Inferior parietal cortex (tissue), 1 donor: ENCODE data around the gene PPDPF.

Experiments
- DNase-seq: peaks from one replicate; pipeline ENCODE4 v3.0.0-alpha.2; 2016; ENCODE audit errors: extremely low spot score

PPDPF gene

DNA sequence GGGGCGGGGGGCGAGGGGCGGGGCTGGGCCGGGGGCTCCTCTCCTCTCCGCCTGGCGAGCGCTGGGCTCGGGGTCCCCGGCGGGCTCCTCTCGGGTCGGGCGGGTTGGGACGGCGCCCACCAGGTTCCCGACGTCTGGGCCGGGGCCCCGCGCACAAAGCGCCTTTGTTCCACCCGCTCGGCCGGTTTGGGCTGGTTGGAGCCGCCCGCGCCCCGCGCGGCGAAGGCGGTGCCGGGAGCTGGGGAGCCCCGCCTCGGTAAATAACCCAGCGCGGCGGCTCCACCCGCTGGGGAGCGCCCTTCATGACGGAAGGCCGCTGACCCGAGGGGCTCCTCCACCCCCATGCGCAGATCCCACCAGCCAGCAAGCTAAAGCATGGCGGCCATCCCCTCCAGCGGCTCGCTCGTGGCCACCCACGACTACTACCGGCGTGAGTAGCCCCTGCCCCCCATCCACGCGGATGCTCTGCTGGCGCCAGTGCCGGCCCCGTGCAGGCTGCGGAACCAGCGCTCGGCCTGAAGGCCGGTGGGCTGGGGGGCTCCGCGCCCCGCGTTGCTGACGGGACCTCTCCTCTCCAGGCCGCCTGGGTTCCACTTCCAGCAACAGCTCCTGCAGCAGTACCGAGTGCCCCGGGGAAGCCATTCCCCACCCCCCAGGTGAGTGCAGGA lies 503 bp downstream of the PPDPF start:
- DNase-seq = peak; percentile 71

- no peak for DNase-seq
Observed at GRCh38 chr20:63521602-63522001, 1.0 kb downstream of the PPDPF start.

GRCh38 chr20:63522091-63522868 lies 1.7 kb downstream of the PPDPF start:
- DNase-seq = no peak

DNA sequence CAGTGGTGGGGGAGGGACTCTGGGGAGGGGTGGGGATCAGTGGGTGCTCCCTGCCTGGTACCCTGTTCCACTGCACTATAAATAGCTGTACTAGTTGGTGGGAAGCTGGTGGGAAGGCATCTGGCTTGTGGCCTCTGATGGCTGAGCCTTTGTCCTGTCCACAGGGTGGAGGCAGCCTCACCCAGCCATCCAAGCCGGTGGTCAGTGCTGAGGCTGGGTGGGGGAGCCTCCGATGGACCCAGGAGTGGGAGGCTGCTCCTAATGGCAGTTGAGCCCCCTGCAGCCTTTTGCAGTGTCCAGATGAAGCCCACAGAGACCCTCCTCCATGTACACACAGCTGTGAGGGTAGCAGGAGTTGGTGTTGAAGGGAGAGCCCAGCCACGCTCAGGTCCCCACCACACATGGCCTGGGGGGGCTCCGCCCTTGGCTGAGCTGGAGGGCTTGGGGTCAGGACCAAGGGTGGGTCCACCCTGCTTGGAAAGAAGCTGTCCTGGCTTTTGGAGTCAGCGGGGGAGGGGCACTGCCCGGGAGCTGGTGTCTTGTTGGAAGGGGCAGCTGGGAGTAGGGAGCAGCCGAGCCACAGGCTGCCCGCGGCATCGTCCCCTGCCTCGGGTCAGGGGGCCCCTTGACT lies 2.5 kb downstream of the PPDPF start:
- no peak for DNase-seq

DNA sequence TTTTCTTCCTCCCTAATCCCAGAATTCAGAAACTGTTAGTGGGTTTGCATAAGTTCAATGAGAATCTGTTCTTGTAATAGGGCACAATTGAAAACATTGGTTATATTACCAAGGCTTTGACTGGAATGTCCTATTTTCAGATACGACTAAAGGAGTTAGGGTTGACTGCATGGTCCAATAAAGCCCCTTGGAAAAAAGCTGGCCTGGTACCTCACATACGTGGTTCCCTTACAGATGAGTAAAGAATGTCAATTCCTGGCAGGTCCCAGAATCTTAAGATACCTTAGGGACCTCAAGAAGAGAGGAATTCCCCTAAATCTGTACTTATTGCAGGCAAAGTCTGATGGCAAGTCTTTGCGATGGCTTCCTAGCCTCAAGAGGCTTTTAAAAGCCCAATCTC lies 4.6 kb downstream of the PPDPF start:
- no peak for DNase-seq

DNA sequence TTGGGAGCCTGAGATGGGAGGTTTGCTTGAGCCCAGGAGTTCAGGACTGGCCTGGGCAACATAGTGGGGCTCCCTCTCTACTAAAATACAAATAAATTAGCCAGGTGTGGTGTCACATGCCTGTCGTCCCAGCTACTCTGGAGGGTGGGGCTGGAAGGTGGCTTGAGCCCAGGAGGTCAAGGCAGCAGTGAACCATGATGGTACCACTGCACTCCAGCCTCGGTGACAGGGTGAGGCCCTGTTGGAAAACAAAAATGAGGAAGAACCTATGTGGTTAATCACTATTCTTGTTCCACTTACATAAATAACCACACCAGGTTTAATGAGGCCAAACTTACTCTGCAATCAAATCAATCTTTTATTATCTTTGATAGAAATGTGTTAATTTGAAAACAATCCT lies 5.4 kb downstream of the PPDPF start:
- no peak for DNase-seq

DNA sequence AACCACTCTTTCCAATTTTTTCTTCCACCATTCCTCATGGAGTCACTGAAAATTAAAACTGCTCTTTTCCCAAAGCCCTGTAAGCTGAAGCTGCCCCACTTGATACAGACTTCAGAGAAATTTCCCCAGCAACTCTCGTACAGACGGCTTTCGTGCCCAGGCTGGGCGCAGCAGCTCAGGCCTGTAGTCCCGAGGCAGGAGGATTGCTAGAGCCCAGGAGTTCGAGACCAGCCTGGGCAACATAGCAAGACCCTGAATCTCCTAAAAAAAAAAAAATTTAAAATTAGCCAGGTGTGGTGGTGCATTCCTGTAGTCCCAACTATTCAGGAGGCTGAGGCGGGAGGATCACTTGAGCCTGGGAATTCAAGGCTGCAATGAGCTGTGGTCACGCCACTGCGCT lies 6.6 kb downstream of the PPDPF start:
- DNase-seq = no peak

- no peak for DNase-seq
Observed at GRCh38 chr20:63529180-63529860, 8.8 kb downstream of the PPDPF start.

DNA sequence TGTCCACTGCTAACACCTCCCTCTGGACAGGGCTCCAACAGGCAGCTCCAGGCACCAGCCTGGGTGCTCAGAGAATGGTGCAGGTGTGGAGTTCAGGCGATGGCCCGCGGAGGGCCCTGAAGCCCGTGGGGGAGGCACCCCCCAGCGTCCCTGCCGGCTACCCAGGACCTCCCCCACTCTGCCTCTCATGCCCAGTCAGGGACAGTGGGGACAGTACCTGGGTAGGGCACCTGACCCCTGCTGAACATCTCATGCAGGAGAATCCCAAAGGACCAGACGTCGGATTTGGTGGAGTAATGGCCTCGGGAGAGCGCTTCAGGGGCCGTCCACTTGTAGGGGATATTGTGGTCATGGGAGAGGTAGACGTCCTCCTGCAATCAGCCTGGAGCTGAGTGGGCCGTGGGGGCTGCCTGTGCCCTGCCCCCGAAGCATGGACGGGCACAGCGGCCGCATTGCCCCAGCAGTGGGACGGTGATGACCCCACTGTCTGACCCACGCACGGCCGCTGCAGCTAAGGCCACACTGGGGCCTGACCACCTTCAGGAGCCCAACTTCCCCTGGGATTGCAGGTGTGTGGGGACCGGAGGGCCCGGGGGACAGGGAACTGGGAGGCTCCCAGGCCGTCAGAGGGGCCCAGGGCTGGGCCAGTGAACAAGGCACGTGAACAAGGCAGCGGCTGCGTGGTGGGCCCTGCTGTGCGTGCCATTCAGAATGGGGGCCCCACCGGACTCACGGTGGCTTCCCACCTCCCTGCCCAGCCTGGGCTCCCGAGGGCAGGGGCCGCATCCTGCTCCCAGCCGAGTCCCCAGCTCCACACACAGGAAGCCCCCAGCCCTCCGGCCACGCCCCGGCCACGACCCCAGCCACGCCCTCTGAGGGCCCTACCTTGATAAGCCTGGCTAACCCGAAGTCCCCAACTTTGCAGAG lies 9.6 kb downstream of the PPDPF start:
- no peak for DNase-seq

GRCh38 chr20:63530788-63531160 lies 10.2 kb downstream of the PPDPF start:
- no peak for DNase-seq

DNA sequence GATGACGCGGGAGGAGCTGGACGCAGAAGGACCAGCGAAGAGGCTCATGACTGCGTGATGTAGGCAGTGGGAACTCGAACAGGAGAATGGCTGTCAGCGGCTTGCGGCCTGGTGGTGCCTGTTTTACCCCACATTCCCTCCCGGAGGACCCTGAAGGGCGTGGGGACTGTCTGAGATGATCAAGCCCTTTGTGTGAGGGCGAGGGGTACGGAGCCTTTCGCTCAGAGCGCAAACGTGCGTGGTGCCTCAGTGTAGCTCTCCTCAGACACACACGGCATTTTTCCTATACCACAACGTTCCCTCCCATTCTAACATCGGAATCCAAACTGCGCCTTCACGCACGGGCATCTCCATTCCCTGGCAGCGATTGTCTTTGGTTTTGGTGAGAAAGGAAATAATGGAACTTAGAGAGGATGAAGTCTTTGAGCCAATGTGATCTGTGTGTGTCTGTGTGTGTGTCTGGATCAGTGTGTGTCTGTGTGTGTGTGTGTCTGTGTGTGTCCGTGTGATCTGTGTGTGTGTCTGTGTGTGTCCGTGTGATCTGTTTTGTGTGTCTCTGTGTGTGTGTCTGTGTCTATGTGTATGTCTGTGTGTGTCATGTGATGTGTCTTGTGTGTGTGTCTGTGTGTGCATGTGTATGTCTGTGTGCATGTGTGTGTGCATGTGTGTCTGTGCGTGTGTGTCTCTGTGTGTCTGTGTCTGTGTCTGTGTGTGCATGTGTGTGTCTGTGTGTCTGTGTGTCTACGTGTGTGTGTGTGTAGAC lies 11.3 kb downstream of the PPDPF start:
- no peak for DNase-seq

GRCh38 chr20:63532449-63532971 lies 11.9 kb downstream of the PPDPF start:
- DNase-seq = no peak

- DNase-seq = no peak
Observed at GRCh38 chr20:63533388-63533787, 12.8 kb downstream of the PPDPF start.

DNA sequence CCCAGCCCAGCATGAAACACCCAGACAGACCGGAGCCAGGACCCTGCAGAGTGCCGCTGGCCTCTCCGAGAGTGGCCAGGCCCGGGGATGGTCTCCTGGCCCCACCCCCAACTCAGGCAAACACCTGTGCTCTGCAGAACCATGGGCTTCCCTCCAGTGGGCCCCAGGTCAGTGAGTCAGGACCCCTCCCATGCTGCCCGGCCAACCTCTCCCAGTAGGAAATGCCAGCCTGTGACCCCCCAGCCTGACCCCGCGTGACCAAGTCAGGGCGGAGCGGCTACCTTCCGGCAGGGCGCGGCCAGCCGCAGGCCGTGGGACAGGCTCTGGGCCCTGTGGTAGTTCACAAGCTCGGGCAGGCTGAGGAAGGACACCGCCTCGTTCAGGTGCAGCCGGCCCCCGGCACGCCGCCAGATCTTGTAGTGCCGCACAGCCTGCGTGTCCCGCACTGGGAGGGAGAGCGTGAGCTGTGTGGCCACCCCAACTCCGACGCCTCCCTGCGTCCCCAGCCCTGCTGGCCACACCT lies 13.4 kb downstream of the PPDPF start:
- DNase-seq = no peak

- DNase-seq = no peak
Observed at GRCh38 chr20:63534427-63534830, 13.9 kb downstream of the PPDPF start.

DNA sequence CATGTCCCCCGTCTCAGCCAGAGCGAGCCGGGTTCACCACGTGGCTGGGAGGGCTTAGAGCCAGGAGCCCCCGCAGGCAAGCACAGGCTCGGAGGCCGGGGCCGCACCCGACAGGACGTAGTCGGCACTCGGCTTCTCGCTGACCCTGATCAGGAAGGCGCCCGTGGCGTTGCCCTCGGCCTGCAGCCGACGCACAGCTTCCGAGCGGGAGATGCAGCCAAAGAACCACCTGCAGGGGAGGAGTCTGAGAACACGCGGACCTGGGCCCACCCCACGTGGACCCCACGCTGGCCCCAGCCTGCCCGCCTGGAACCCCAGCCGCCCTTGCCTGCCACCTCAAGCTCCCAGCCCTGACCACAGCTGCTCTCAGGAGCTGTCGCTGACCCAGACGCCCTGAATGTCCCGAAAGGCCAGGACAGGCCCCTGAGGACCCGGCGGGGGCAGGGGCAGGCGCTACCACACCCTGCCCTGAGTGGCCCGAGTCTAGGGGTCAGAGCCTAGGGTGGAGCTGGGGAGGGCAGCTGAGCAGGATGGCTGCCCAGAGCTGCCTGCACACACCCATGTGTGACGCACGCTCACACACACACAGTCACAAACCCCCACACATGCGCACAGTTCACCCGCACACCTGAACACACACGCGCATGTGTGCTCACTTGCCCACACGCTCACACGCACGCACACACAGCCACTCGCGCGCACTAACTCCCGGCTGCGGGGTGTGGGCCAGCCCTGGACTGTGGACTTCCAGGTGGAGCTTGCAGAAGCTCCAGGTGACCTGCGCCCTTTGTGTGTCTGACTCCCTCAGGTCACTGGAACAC lies 14.5 kb downstream of the PPDPF start:
- DNase-seq = no peak

DNA sequence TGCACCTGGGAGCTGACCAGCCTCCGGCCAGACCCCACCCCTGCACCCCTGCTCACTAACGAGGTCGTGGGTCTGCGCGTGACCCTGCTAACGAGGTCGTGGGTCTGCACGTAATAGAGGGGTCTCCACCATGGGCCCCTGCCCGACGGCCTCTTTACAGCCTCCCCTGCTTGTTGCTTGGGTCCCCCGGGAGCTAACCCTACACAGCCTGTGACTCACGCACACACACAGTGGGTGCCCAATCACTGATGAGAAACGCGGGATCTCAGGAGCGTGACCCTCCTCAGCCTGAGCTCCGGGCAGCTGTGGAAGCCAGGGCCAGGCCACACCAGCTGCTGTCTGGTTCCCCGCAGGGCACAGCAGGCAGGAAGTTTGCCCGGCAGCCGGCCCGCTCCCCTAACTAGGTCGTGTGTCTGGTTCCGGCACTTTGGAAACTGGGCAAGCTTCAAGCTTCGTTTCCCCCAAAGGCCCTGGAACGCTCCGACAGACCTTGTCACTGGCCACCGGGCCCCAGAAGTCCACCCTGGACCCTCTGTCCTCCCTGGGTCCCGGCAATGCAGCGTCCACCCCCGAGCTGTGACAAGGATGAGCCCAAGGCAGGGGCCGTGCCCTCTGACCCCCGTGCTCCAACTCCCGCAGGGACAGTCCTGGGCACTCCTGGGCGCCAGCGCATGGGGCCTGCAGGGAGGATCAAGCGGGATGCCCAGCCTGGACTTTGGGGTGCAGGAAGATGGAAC lies 15.8 kb downstream of the PPDPF start:
- no peak for DNase-seq

DNA sequence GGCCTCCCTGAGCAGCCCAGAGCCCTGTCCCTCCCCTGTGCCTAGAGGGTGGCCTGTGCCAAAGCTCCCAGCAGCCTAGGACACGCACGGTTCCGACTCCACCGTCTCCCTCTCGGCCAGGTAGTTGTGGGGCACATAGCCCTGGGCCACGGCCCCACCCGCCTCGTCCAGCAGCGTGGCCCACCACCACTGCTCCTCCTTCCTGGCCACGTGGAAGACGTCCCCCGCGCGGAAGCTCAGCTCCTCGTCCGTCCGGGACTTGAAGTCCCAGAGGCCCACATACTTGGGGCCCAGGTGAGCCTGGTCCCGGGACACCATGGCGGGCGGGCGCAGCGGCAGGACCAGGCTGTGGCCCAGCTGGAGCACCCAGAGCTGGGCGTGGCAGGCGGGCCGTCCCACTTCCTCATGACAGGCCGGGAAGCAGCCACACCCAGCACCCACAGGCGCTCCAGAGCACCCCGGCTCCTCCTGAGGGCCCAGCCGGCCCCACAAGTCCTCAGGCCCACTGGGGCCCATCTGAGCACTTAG lies 16.5 kb downstream of the PPDPF start, which contains the start of gene PTK6:
PTK6 (minus strand) TSS at position 380 of the 528 bp plus-strand sequence; CDS start at position 318, 62 bp downstream.
- no peak for DNase-seq
